Parathyroid adenoma (tissue), 2 donors: ENCODE measurements around the gene CHST12.
A peak's percentile ranks its signal among the peaks of the same experiment; 100 is the strongest.

Experiments used
- H2AFZ ChIP-seq: fragments of 300-600 bp; sonication (generic); one replicate; pipeline ENCODE4 v1.7.0; 2017; ENCODE audit warnings: antibody characterized with exemption, mild to moderate bottlenecking
- H3K27ac ChIP-seq: fragments of 300-600 bp; sonication (generic); one replicate; pipeline ENCODE4 v1.7.0; 2017
- H3K27me3 ChIP-seq: fragments of 300-600 bp; sonication (generic); one replicate; pipeline ENCODE4 v1.7.0; 2017; ENCODE audit warnings: low read length; ENCODE audit not compliant: control insufficient read depth, insufficient read depth
- H3K36me3 ChIP-seq: fragments of 300-600 bp; sonication (generic); one replicate; pipeline ENCODE4 v1.7.0; 2017; ENCODE audit warnings: low read length; ENCODE audit not compliant: control insufficient read depth, insufficient read depth
- H3K4me1 ChIP-seq: fragments of 300-600 bp; sonication (generic); one replicate; pipeline ENCODE4 v1.7.0; 2017; ENCODE audit warnings: control low read depth
- H3K4me2 ChIP-seq: fragments of 300-600 bp; sonication (generic); one replicate; pipeline ENCODE4 v1.7.0; 2017; ENCODE audit warnings: low read length
- H3K4me3 ChIP-seq: fragments of 300-600 bp; sonication (generic); one replicate; pipeline ENCODE4 v1.7.0; 2017; ENCODE audit warnings: low read depth, low read length
- H3K79me2 ChIP-seq: fragments of 300-600 bp; sonication (generic); one replicate; pipeline ENCODE4 v1.7.0; 2017; ENCODE audit warnings: control low read depth
- H3K9ac ChIP-seq: fragments of 300-600 bp; sonication (generic); one replicate; pipeline ENCODE4 v1.7.0; 2017; ENCODE audit warnings: mild to moderate bottlenecking
- H3K9me3 ChIP-seq: fragments of 300-600 bp; sonication (generic); one replicate; pipeline ENCODE4 v1.7.0; 2017; ENCODE audit warnings: low read length; ENCODE audit not compliant: control insufficient read depth
- CTCF ChIP-seq: fragments of 300-600 bp; sonication (generic); IDR thresholded peaks from one replicate; pipeline ENCODE4 v1.7.0; 2017; ENCODE audit warnings: antibody characterized with exemption, mild to moderate bottlenecking
- donor health status: primary hyperparathyroidism.

The CHST12 gene

GRCh38 chr7:2488272-2488645 is 84.8 kb downstream of the CHST12 start:
- TF ChIP-seq CTCF: no peak
- no peaks in the 10 kb centered on the region for H3K27me3 ChIP-seq
- H3K4me1 ChIP-seq: no peaks in the 10 kb centered on the region
- no peaks in the 10 kb centered on the region for H3K36me3 ChIP-seq
- H3K4me2 ChIP-seq: no peak overlapping the region
- no peak overlapping the region for H3K9ac ChIP-seq
- no peak overlapping the region for H3K27ac ChIP-seq
- no peaks in the 10 kb centered on the region for H3K9me3 ChIP-seq
- H2AFZ ChIP-seq: no peak overlapping the region
- H3K79me2 ChIP-seq: no peaks in the 10 kb centered on the region
- H3K4me3 ChIP-seq: no peak overlapping the region

GRCh38 chr7:2488681-2489080 is 85.3 kb downstream of the CHST12 start:
- Histone ChIP-seq H3K27ac (no peak overlapping the region), H3K9ac (no peak overlapping the region), H3K4me1 (no peaks in the 10 kb centered on the region), H3K9me3 (no peaks in the 10 kb centered on the region), H3K36me3 (no peaks in the 10 kb centered on the region), H3K79me2 (no peaks in the 10 kb centered on the region), H3K4me2 (no peak overlapping the region), H2AFZ (no peak overlapping the region), H3K4me3 (no peak overlapping the region), H3K27me3 (no peaks in the 10 kb centered on the region)
- TF ChIP-seq CTCF: no peak

DNA sequence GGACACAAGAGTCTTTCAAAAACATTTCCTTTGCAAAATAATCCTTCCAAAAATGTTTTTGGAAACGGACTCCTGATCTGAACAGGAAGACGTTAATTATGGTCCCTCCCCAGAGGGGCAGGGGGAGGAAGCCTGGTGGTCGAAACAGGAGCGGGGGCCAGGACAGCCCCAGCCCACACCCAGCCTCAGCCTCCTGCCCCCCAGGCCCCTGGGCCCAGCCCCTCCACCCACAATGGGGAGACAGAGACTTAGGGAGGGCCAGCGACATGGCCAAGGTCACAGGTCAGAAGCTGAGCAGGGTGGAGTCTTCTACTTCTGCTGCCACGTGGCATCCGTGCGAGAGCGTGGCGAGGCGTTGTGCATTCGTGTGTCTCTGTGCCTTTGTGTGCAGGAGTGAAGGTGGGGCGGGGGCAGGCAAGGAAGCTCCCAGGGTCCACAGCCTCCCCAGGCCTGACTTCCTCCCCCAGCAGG is 86.8 kb downstream of the CHST12 start:
- H3K4me2 ChIP-seq: no peak overlapping the region
- no peaks in the 10 kb centered on the region for H3K4me1 ChIP-seq
- H3K9me3 ChIP-seq: no peaks in the 10 kb centered on the region
- TF ChIP-seq CTCF: no peak
- H2AFZ ChIP-seq: no peak overlapping the region
- H3K27ac ChIP-seq: peak overlapping the region; percentile 32
- no peaks in the 10 kb centered on the region for H3K36me3 ChIP-seq
- no peaks in the 10 kb centered on the region for H3K27me3 ChIP-seq
- no peaks in the 10 kb centered on the region for H3K79me2 ChIP-seq
- no peak overlapping the region for H3K9ac ChIP-seq
- H3K4me3 ChIP-seq: no peak overlapping the region

DNA sequence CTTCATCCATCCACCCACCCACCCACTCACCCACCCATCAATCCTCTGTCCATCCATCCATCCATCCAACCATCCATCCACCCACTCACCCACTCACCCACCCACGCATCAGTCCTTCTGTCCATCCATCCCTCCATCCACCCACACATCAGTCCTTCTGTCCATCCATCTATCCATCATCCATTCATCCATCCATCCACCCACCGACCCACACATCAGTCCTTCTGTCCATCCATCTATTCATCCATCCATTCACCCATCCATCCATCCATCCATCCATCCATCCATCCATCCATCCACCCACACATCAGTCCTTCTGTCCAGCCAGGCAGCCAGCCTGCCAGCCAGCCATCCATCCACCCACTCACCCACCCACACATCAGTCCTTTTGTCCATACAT is 88.6 kb downstream of the CHST12 start:
- no peak overlapping the region for H2AFZ ChIP-seq
- H3K4me3 ChIP-seq: no peak overlapping the region
- TF ChIP-seq CTCF: no peak
- H3K4me2 ChIP-seq: no peak overlapping the region
- H3K9ac ChIP-seq: no peak overlapping the region
- H3K9me3 ChIP-seq: no peaks in the 10 kb centered on the region
- H3K27me3 ChIP-seq: no peaks in the 10 kb centered on the region
- H3K36me3 ChIP-seq: no peaks in the 10 kb centered on the region
- H3K4me1 ChIP-seq: no peaks in the 10 kb centered on the region
- no peak overlapping the region for H3K27ac ChIP-seq
- no peaks in the 10 kb centered on the region for H3K79me2 ChIP-seq
